ENCODE measurements around the gene MTFMT. TPM values are rescaled to one million over a fixed set of nuclear protein-coding genes. Genes with fewer than 3 reads are reported as not detected.

The MTFMT gene
- total RNA-seq, 1 donor from 2014 or later, result 13.5 TPM

DNA sequence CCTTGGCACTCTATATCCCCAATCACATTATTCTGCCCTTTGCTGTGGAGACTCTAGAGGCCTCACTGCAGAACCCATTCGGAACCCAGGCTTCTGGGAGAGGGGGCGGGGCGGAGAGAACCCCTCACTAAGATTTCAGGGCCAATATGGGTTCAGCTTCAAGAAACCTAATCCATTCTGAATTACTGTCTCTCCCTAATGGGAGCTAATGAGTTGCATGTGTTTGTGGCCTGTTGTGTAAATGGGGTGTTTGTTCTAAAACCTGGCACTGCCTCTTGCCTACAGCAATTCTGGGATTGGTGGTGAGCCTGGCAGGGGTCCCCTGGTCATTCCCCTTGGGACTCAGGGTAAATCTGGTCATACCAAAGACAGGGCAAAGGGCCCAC, 39.0 kb upstream of the MTFMT start:
- Mint-ChIP-seq H3K4me3 (no peak overlapping the region), H3K4me1 (peaks cover 5% of the 10 kb centered on the region), H3K36me3 (ENCODE audit: low read depth) (no peaks in the 10 kb centered on the region), H3K9me3 (no peaks in the 10 kb centered on the region), H3K27me3 (peaks cover 35% of the 10 kb centered on the region), H3K27ac (no peak overlapping the region)
- TF ChIP-seq CTCF (IDR thresholded peaks at IDR 0.05), result no peak
- CTCF ChIA-PET, result interaction anchor here (0.6 kb wide), 1 partner anchor 336 kb away, joined by 3 read pairs; no protein-coding TSS in a partner anchor
- POLR2A ChIA-PET, result no interaction called here
- DNase-seq, result no peak
- intact Hi-C loops (cut with micrococcal nuclease), result no loop called here
- ATAC-seq (ENCODE audit: low read depth), result no peak

DNA sequence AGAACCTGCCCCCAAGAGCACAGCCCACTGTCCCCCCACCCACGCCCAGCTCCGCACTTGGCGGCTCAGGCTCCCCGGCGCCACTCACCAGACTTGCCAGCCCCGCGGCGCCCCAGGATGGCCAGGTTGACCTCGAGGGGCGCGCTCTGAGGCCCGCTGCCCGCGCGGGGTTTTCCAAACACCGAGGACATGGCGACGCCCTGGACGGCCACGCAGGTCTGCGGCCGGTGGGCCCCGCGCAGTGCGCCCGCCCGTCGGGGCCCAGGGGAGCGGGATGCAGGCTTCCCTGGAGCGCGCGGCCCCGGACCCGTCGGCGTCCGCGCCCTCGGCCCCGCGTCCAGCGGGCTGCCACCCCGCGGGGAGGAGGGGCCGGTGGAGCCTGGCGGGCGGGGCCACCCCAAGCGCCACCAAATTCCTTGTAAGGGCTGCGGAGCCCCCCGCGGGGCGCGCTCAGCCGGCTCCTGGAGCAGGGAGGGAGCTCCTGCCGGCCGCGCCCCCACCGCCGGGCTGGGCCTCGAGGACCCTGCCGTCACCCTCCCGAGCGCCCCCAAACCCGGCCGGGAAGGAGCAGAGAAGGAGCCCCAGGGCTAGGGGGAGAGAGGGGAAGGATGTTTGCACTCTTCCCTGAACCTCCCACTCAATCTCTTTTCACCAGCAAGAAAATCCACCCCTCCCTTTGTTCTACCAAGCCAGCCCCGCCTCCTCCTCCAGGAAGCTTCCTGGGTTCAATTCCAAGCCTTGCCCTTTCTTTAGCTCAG, 38.4 kb upstream of the MTFMT start, which contains the start of gene RASL12:
Gene RASL12, minus strand, starts transcription at position 347 of the 758 bp plus-strand sequence. Its CDS starts 156 bp downstream, at position 191.
- no peak for TF ChIP-seq CTCF (IDR thresholded peaks at IDR 0.05)
- H3K4me3 Mint-ChIP-seq, result no peak within 1 kb of the TSS
- intact Hi-C loops (cut with micrococcal nuclease), result no loop called here
- no peak within 1 kb of the TSS for H3K27ac Mint-ChIP-seq
- H3K9me3 Mint-ChIP-seq, result no peaks in the 10 kb centered on the region
- peaks cover 5% of the 10 kb centered on the region for H3K4me1 Mint-ChIP-seq
- ChIA-PET CTCF (interaction anchor here (0.6 kb wide), 1 partner anchor 337 kb away, joined by 3 read pairs; no protein-coding TSS in a partner anchor), POLR2A (no interaction called here)
- no peak for ATAC-seq (ENCODE audit: low read depth)
- H3K27me3 Mint-ChIP-seq, result peaks cover 35% of the 10 kb centered on the region
- DNase-seq, result no peak
- no peaks in the 10 kb centered on the region for H3K36me3 Mint-ChIP-seq (ENCODE audit: low read depth)

GRCh38 chr15:65067317-65067644, 37.8 kb upstream of the MTFMT start:
- no peak overlapping the region for H3K27ac Mint-ChIP-seq
- H3K27me3 Mint-ChIP-seq, result peaks cover 35% of the 10 kb centered on the region
- H3K9me3 Mint-ChIP-seq, result no peaks in the 10 kb centered on the region
- H3K4me3 Mint-ChIP-seq, result no peak overlapping the region
- intact Hi-C loops (cut with micrococcal nuclease), result no loop called here
- ChIA-PET POLR2A (no interaction called here), CTCF (no interaction called here)
- no peaks in the 10 kb centered on the region for H3K36me3 Mint-ChIP-seq (ENCODE audit: low read depth)
- ATAC-seq (ENCODE audit: low read depth) (no peak), DNase-seq (no peak)
- no peak for TF ChIP-seq CTCF (IDR thresholded peaks at IDR 0.05)
- peaks cover 5% of the 10 kb centered on the region for H3K4me1 Mint-ChIP-seq

- Mint-ChIP-seq H3K27ac (no peak overlapping the region), H3K4me1 (peaks cover 5% of the 10 kb centered on the region), H3K4me3 (no peak overlapping the region), H3K27me3 (peaks cover 37% of the 10 kb centered on the region), H3K9me3 (no peaks in the 10 kb centered on the region), H3K36me3 (ENCODE audit: low read depth) (no peaks in the 10 kb centered on the region)
- ChIA-PET POLR2A (no interaction called here), CTCF (interaction anchor here (0.7 kb wide), 1 partner anchor 10 kb away, joined by 4 read pairs; no protein-coding TSS in a partner anchor)
- intact Hi-C loops (cut with micrococcal nuclease), result no loop called here
- TF ChIP-seq CTCF (IDR thresholded peaks at IDR 0.05), result no peak
- ATAC-seq (ENCODE audit: low read depth), result no peak
- DNase-seq, result no peak
Observed at GRCh38 chr15:65066635-65067316, 37.3 kb upstream of the MTFMT start.

DNA sequence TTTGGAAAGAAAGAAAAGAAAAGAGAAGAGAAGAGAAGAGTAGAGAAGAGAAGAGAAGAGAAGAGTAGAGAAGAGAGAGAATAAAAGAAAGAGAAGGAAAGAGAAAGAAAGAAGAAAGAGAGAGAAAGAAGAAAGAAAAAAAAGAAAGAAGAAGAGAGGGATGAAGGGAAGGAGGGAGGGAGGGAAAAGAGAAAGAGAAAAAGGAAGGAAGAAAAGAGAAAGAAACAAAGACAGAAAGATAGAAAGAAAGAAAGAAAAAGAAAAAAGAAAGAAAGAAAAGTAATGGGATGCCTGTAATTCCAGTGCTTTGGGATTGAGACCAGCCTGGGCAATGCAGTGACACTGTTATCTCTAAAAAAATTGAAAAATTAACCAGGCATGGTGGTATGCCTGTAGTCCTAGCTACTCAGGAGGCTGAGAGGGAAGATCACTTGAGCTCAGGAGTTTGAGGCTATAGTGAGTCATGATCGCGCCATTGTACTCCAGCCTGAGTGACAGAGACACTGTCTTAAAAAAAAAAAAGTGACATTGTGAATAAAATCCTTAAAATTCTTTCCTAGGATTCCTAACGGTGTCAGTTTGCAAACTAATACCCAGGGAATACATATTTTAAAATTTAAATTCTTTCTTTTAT, 36.7 kb upstream of the MTFMT start:
- ChIA-PET POLR2A (no interaction called here), CTCF (interaction anchor here (0.7 kb wide), 1 partner anchor 9 kb away, joined by 4 read pairs; no protein-coding TSS in a partner anchor)
- H3K27me3 Mint-ChIP-seq, result peaks cover 37% of the 10 kb centered on the region
- intact Hi-C loops (cut with micrococcal nuclease), result no loop called here
- ATAC-seq (ENCODE audit: low read depth), result no peak
- H3K4me1 Mint-ChIP-seq, result peaks cover 5% of the 10 kb centered on the region
- H3K36me3 Mint-ChIP-seq (ENCODE audit: low read depth), result no peaks in the 10 kb centered on the region
- H3K9me3 Mint-ChIP-seq, result no peaks in the 10 kb centered on the region
- DNase-seq, result no peak
- H3K27ac Mint-ChIP-seq, result no peak overlapping the region
- peak; percentile 32 for TF ChIP-seq CTCF (IDR thresholded peaks at IDR 0.05)
- H3K4me3 Mint-ChIP-seq, result no peak overlapping the region

Measured in activated B cell treated with CpG ODN at 0.5 μM for 24 hours (primary cell).